Bronchial epithelial cell (primary cell): Measurements from ENCODE around the gene TOR4A. TPM values are rescaled to one million over a fixed set of nuclear protein-coding genes. Genes with fewer than 3 reads are reported as not detected.

Source experiments
- DNase-seq: peaks from one replicate; pipeline ENCODE4 v3.0.0-alpha.2; 2010; ENCODE audit warnings: low read depth
- FAIRE-seq: peaks from 2 replicates; lab custom pipeline; 2011; peaks lifted over from hg19 to GRCh38; lab: Jason Lieb, UNC
- H3K27me3 ChIP-seq: 2 replicates; pipeline ENCODE4 v1.5.1; 2011; ENCODE audit warnings: low read length; ENCODE audit not compliant: control insufficient read depth, insufficient read depth
- H3K36me3 ChIP-seq: 2 replicates; pipeline ENCODE4 v1.5.1; 2011; ENCODE audit warnings: low read length; ENCODE audit not compliant: control insufficient read depth, insufficient read depth
- H3K4me3 ChIP-seq: 2 replicates; pipeline ENCODE4 v1.5.1; 2011; ENCODE audit warnings: mild to moderate bottlenecking, low read depth, low read length, control low read depth
- total RNA-seq: library from RNA; depleted of rRNA; stranded (reverse); fragments of >200 nt; gene quantifications from 2 replicates; pipeline ENCODE4 v1.2.1, GENCODE V29; 2014
- TF ChIP-seq, protein P1 (sequence below): IDR thresholded peaks from 2 replicates; pipeline ENCODE4 v1.5.1; 2011; ENCODE audit warnings: mild to moderate bottlenecking, moderate library complexity, low read length, control low read depth, inconsistent platforms; ENCODE audit not compliant: insufficient read depth, severe bottlenecking

The TOR4A gene
- total RNA-seq, 1 donor from 2014 or later = 18.7 TPM

DNA sequence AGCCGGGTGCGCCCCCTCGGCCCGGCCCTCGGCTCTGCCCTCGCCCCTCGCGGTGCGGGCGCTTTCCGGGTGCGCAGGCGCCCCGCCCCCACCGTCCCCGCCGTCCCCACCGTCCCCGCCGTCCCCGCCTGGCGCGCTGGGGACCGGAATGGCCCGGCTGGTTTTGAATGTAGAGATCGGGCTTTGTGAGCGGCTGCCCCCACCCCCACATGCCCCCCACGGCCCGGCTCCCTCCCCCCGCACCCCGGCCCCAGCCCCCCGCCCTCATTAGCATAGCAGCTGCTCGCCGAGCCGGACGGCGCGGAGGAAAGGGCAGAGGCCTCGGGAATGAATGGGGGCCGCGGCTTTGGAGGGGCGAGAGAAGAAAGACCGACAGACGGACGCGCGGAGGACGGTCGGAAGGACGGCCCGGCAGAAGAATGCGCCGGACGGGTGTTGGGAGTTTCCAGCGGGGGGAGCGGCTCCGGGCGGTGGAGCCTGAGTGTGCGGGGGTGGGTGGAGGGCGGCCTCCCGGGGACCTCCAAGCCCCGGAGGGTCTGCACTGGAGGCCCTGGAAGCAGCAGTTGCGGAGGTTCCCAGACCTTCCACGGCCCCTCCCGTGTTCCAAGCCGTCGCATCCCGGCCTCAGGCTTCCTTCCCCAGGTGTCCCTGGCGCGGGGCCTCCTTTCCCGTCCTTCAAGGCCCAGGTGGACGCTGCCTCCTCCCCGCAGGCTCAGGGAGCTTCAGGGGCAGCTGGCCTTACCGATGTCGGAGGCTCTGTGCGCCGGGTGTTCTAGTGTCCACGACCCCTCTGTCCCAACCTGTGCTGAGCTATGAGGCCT, 18.5 kb downstream of the TOR4A start:
- DNase-seq (no peak), FAIRE-seq (no peak)
- H3K27me3 ChIP-seq = no peaks in the 10 kb centered on the region
- no peaks in the 10 kb centered on the region for H3K36me3 ChIP-seq
- H3K4me3 ChIP-seq = peak overlapping the region; percentile 21
- TF ChIP-seq, protein P1, sequence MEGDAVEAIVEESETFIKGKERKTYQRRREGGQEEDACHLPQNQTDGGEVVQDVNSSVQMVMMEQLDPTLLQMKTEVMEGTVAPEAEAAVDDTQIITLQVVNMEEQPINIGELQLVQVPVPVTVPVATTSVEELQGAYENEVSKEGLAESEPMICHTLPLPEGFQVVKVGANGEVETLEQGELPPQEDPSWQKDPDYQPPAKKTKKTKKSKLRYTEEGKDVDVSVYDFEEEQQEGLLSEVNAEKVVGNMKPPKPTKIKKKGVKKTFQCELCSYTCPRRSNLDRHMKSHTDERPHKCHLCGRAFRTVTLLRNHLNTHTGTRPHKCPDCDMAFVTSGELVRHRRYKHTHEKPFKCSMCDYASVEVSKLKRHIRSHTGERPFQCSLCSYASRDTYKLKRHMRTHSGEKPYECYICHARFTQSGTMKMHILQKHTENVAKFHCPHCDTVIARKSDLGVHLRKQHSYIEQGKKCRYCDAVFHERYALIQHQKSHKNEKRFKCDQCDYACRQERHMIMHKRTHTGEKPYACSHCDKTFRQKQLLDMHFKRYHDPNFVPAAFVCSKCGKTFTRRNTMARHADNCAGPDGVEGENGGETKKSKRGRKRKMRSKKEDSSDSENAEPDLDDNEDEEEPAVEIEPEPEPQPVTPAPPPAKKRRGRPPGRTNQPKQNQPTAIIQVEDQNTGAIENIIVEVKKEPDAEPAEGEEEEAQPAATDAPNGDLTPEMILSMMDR = no peak

DNA sequence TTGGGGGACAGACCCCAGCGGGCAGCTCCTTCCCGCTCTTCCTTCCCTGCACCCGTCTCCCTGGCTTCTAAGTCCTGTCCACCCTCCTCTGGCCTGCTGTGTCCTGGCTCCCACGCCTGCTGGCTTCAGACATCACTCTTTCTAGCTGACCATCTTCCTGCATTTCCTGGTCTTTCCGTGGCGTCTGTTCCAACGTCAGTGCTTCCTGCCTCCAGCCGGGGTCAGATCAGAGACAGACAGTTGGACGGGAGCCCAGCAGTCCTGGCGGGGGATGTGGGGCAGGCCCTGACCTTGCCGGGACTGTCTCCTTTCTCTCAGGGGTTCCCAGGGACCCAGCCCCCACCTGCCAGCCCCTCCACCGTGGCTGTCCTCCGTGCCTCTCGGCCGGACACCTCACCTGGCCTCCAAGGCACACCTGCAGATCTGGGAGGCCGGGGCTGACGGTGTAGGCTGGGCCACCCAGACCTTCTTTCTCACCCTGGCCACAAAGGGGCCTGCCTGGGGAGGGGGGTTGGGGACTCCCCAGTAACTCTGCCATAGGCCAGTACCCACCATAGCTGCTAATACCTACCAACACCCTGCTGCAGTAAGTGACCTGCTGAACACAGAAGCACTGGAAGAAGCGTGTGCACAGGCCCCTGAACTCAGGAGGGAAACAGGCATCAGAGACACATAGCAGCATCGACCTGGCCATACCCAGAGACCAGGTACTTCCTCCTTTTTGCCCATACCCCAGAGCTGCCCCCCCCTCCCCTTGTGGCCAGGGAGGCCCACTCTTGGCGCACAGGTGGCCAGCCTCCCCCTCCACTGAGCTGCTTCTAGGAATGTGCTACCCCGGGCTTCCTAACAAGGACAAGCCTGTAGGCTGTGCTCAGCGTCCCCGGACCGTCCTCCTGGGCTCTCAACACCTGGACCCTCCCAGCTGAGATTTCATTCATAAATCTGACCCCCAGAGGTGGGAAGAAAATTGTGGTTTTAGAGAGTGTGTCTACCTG, 19.4 kb downstream of the TOR4A start:
- FAIRE-seq (no peak), DNase-seq (no peak)
- Histone ChIP-seq H3K27me3 (no peaks in the 10 kb centered on the region), H3K4me3 (no peak overlapping the region), H3K36me3 (no peaks in the 10 kb centered on the region)
- TF ChIP-seq, protein P1 = no peak

DNA sequence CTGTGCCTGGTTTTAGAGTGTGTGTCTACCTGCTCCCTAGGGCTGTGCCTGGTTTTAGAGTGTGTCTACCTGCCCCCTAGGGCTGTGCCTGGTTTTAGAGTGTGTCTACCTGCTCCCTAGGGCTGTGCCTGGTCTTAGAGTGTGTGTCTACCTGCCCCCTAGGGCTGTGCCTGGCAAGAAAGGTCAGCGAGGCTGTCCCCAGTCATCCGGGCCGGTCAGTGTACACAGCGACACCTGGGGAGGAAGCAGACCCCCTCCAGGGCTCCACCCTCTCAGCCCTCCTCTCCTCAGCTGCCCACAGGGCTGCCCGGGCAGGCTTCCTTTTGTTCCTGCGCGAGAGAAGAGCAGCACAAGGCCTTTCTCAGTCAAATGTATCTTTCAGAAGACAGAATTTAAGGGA, 20.4 kb downstream of the TOR4A start:
- no peaks in the 10 kb centered on the region for H3K36me3 ChIP-seq
- H3K27me3 ChIP-seq = no peaks in the 10 kb centered on the region
- no peak overlapping the region for H3K4me3 ChIP-seq
- no peak for DNase-seq
- FAIRE-seq = no peak
- TF ChIP-seq, protein P1 = no peak

DNA sequence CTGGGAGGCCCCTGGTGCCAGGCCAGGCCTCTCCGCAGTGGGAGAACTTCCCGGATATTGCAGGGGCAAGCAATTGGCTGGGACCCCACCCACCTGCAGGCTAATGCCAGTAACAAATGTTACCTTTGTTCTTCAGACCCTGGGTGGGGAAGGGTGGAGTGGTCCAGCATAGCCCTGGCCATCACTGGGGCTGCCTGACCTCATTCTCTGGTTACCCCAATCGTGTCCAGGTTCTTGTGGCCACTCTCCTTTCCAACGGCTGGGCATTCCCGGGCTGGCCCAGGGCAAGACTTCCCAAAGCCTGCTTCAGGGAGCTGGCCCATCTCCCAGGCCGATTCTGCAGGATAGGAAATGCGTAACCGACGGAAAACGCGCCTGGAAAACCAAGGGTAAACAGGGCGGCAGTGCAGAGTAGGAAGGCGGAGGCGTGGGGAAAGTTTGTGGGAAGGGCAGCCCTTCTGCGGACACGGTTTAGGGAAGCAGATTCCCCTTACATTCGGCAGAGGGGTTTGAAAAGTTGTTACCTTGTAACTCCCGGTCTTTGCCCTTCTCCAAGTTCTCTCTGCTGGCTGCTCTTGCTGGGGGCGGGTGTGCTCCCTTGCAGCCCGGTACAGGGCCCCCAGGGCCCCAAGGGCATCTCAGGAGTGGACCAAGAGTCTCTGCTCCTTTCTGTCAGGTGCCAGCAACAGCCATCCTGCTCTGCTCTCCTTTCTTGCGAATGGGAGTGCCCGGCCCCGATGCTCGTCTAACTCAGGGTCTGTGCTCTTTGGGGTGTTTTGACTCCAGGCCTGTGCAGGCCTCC, 21.1 kb downstream of the TOR4A start:
- TF ChIP-seq, protein P1 = no peak
- Histone ChIP-seq H3K27me3 (no peaks in the 10 kb centered on the region), H3K36me3 (no peaks in the 10 kb centered on the region), H3K4me3 (no peak overlapping the region)
- no peak for FAIRE-seq
- DNase-seq = no peak

DNA sequence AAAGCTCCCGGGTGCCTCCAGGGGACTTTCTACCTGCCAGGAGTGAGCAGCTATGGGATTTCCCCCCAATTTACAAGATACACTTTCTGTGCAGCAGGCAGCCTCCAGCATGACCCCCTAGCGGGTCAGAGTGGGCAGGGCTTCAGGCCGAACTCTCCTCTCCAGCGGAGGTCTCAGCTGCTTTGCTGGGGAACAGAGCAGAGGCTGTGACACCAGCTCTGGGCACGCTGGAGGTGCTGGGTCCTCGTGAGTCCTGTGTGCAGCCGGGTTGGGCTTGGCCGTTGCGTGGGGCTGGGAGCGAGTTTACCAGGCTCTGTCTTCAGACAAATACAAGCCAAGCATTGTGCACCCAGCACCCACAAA, 21.7 kb downstream of the TOR4A start:
- TF ChIP-seq, protein P1 = no peak
- DNase-seq (no peak), FAIRE-seq (no peak)
- Histone ChIP-seq H3K4me3 (no peak overlapping the region), H3K36me3 (no peaks in the 10 kb centered on the region), H3K27me3 (no peaks in the 10 kb centered on the region)
